HG03159 (cell line): Measurements from ENCODE around the gene FTCDNL1.

ENCODE experiments used
- ATAC-seq: cut with Tn5 transposase; IDR thresholded peaks from one replicate; pipeline ENCODE4 v1.9.1; 2021; ENCODE audit warnings: mild to moderate bottlenecking, moderate library complexity; ENCODE audit not compliant: unreplicated experiment

The FTCDNL1 gene

DNA sequence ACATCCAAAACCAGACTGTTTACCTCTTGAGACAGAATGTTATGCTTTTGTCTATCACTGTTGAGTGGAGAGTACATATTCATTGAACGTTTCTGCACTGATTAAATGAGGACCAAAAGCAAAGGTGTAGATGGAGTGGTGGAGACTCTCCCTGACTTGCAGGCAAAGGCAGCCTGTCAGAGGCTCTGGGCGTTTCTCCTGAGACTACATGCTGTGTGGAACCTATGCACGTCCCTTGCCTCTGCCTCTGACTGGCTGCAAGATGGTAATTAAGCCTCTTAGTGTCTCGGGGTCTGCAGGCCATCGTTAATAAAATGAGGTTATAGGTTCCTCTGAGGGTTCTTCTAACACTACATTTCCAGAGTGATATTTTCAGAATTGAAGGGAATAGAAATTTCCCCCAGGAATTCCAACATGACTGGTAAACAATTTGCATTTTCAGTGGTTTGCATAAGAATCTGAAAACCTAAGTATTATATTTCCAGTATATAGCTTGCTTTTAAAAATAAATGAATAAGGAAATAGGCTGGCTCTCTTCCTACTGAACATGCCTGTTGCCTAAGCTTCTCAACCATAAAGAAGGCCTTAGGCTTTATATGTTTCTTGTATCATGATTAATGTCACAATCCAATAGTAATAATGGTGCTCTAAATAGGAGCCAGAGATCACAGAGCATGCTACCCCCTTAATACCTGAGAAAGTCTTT is 107.4 kb downstream of the FTCDNL1 start:
- ATAC-seq = no peak

DNA sequence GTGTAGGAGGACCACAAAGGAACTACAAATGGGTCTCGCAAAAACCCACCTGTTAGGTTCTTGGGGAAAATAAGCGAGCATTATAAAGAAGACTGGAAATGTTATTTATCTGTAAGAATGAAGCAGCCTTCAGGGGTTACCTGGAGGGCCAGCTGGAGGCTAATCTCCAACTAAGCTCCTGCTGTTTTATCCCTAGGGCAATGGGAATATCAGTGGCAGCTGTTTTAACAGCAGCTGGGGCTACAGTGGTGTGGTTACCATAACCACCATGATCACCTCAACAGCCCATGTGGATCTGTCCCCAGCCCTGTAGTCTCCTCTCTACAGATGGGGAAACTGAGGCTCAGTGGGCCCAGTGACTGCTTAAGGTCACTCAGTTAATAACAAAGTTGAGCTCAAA is 108.1 kb downstream of the FTCDNL1 start:
- ATAC-seq = no peak

DNA sequence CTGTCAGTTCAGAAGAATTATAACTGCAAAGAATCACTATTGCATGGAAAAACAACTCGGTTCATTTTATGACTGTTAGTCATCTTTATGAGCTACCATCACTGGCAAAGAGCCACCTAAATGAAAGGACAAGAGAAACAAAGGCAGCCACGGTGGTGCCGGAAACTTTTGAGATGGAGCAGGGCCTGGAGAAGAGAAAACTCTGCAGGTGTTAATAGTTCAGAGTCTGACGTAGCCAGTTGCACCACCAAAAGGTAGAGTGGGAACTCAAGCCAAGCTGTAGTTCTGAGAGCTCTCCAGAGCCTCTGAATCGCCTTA is 110.9 kb downstream of the FTCDNL1 start:
- no peak for ATAC-seq

DNA sequence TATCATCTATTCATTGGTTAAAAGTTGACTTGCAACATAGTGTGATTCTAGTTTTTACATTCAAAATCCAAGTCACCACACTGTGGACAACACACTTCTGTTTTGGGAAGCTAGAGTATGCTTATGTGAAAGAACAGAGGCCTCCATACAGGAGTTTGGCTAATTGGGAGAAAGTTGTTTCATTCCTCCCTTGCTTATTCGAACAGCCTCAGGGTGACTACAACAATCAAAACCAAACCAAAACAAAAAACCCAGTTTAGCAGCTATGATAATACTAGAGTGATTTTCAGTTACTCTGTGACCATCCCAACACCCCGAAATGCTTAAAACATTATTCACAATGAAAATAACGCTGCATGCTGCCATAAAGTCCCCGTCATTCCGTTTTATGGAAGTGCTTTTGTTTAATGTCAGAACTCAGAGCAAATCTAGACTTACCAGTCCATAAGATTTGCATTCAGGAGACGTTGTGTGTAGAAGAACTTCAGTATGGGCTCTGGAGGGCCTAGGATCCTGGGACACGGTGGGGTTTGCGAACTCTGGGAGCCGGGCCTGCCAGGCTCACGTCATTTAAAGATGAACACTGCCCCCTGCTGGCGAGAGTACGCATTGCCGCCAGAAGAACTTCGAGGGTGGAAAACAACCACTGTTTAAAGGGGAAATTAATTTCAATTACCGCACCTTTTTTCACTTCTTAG is 111.4 kb downstream of the FTCDNL1 start:
- ATAC-seq = peak; percentile 70

GRCh38 chr2:199738727-199739412 is 112.1 kb downstream of the FTCDNL1 start:
- ATAC-seq = no peak

DNA sequence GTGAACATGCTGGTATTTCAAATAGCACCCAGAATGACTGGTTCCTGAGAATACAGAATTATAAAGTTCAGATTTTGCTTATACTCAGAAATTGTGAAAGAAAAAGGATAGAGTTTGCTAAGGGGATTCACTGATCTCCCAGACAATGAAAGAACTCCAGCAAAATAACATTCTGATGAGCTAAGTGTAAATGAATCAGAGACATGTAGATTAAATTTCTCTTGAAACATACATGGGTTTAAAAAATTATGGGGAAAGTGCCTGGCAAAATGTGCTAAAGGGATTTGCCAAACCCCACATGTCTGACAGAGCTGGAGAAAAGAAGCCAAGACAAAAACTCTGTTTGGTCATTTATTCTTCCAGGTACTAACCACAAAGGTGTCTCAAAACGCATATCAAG is 116.3 kb downstream of the FTCDNL1 start:
- ATAC-seq = no peak

DNA sequence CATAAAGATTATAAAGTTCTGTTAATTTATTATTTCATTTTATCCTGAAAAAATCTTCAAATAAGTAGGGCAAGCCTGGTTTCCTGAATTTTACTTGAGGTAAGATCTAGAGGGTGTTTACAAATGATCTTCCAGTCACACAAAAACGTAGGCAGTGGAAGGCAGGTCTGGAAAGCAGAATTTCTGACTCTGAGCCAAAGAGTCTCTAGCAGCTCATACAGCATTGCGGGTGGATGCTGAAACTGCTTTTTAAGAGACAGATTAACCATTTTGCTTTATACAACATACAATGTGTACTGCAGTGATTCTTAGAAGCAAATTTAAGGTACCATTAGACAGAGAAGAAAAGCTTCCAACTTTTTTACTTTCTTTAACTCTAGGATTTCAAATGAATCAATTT is 117.0 kb downstream of the FTCDNL1 start:
- ATAC-seq = no peak

GRCh38 chr2:199727801-199728200 is 123.2 kb downstream of the FTCDNL1 start:
- ATAC-seq = no peak

- ATAC-seq = no peak
Measured at GRCh38 chr2:199727306-199727705, 123.7 kb downstream of the FTCDNL1 start.

DNA sequence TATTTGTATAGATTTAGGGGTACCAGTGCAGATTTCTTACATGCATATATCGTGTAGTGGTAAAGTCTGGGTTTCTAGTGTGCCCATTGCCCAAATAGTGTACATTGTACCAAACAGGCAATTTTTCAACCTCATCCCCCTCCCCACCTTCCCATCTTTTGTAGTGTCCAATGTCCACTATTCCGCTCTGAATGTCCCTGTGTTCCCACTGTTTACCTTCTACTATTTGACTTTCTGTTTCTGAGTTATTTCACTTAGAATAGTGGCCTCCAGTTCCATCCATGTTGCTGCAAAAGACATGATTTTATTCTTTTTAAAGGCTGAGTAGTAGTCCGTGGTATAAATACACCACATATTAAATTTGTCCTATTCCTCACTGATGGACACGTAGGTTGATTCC is 132.9 kb downstream of the FTCDNL1 start:
- no peak for ATAC-seq

DNA sequence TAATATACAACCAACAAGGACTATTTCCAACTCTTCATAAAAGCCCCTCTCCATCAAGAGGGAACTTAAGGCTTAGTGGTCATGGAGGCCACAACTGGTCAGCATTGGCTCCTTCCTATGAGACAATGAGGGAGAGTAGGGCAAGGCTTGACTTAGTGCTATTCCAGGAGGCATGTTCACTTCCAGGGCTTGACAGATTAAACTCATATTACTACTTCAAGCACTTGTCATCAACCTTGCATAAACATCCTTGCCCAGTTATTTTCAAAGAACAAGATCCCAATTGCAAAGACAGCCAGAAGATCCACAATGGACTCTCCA is 133.4 kb downstream of the FTCDNL1 start:
- ATAC-seq = no peak

GRCh38 chr2:199716807-199717586 is 134.0 kb downstream of the FTCDNL1 start:
- ATAC-seq = no peak

GRCh38 chr2:199713746-199714145 is 137.2 kb downstream of the FTCDNL1 start:
- ATAC-seq = no peak

DNA sequence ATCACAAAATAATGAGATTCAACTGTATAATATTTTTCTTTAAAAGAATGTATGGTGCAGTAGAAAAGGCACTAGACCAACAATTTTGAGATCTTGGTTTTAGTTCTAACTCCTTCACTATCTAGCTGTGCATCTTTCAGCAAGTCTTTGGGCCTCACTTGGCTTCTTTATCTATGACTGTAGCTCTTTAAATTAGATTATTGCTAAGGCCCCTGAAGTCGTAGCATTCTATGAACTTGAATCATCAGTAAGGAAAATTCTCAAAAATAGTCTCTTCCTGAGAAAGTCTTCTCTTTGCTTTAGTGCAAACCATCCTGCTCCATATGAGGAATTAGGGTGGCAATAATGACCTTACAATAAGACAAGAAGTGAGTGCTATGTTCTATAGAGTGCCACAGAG is 140.4 kb downstream of the FTCDNL1 start:
- ATAC-seq = no peak
